ENCODE data around the gene ATP13A4.

DNA sequence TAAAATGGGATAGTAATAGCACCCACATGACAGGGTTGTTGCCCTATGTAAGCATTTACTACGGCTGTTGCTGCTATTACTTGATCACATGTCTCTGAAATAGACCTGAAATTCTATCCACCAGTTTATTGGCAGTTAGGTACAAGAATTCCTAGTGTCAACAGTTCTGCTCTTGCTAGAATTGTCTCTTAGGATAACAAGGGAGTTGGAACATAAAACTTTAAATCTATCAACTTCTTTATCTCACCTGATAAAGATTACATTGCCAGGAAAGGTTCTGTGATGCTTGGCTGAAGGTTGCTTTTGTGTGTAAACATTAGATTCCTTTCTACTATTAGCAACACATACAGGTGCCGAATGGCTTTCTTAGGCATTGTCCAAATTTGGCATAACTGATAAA is 38.7 kb downstream of the ATP13A4 start:
- TF ChIP-seq, protein P1, sequence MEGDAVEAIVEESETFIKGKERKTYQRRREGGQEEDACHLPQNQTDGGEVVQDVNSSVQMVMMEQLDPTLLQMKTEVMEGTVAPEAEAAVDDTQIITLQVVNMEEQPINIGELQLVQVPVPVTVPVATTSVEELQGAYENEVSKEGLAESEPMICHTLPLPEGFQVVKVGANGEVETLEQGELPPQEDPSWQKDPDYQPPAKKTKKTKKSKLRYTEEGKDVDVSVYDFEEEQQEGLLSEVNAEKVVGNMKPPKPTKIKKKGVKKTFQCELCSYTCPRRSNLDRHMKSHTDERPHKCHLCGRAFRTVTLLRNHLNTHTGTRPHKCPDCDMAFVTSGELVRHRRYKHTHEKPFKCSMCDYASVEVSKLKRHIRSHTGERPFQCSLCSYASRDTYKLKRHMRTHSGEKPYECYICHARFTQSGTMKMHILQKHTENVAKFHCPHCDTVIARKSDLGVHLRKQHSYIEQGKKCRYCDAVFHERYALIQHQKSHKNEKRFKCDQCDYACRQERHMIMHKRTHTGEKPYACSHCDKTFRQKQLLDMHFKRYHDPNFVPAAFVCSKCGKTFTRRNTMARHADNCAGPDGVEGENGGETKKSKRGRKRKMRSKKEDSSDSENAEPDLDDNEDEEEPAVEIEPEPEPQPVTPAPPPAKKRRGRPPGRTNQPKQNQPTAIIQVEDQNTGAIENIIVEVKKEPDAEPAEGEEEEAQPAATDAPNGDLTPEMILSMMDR (conservative IDR thresholded peaks at IDR 0.05; ENCODE audit: low read depth, low read length), result no peak
- no peak for TF ChIP-seq MAFK (IDR thresholded peaks at IDR 0.05; ENCODE audit: low read depth, low read length)
- TF ChIP-seq POLR2A (IDR thresholded peaks at IDR 0.05; ENCODE audit: low read depth, low read length), result no peak
- no peak for TF ChIP-seq RFX5 (IDR thresholded peaks at IDR 0.05; ENCODE audit: low read depth, low read length)
- TF ChIP-seq RCOR1 (IDR thresholded peaks at IDR 0.05; ENCODE audit: insufficient replicate concordance, low read length), result no peak
- no peak for TF ChIP-seq CHD1 (IDR thresholded peaks at IDR 0.05; ENCODE audit: low read depth, low read length)
- TF ChIP-seq NFE2L2 (IDR thresholded peaks at IDR 0.05; ENCODE audit: low read depth, low read length), result no peak
- no peak for TF ChIP-seq BHLHE40 (IDR thresholded peaks at IDR 0.05; ENCODE audit: low read depth, low read length)
- no peak for TF ChIP-seq MAZ (IDR thresholded peaks at IDR 0.05; ENCODE audit: borderline replicate concordance, low read depth, low read length)
- no peak for TF ChIP-seq CEBPB (IDR thresholded peaks at IDR 0.05; ENCODE audit: low read depth, low read length)
- no peak for TF ChIP-seq SMC3 (IDR thresholded peaks at IDR 0.05; ENCODE audit: low read depth, low read length)
- no peak for TF ChIP-seq USF2 (IDR thresholded peaks at IDR 0.05; ENCODE audit: low read depth, low read length)

Measured in IMR-90 (cell line).